ENCODE results near the gene VEPH1. TPM values are rescaled to one million over a fixed set of nuclear protein-coding genes. Genes with fewer than 3 reads are reported as not detected.

VEPH1 gene
- total RNA-seq, 1 donor: 152 TPM

- no peak for DNase-seq (ENCODE audit: low read depth)
- no peak for TF ChIP-seq CTCF (IDR thresholded peaks at IDR 0.05; ENCODE audit: insufficient read depth, low read length)
- H3K4me3 ChIP-seq (ENCODE audit: low read depth, low read length): no peak overlapping the region
Measured at GRCh38 chr3:157427901-157428300, 75.3 kb downstream of the VEPH1 start.

GRCh38 chr3:157423337-157423736 is 79.9 kb downstream of the VEPH1 start:
- TF ChIP-seq CTCF (IDR thresholded peaks at IDR 0.05; ENCODE audit: insufficient read depth, low read length): no peak
- H3K4me3 ChIP-seq (ENCODE audit: low read depth, low read length): no peak overlapping the region
- DNase-seq (ENCODE audit: low read depth): peak; percentile 27

GRCh38 chr3:157420606-157421130 is 82.5 kb downstream of the VEPH1 start:
- TF ChIP-seq CTCF (IDR thresholded peaks at IDR 0.05; ENCODE audit: insufficient read depth, low read length): no peak
- H3K4me3 ChIP-seq (ENCODE audit: low read depth, low read length): no peak overlapping the region
- DNase-seq (ENCODE audit: low read depth): no peak

GRCh38 chr3:157418104-157418503 is 85.1 kb downstream of the VEPH1 start:
- TF ChIP-seq CTCF (IDR thresholded peaks at IDR 0.05; ENCODE audit: insufficient read depth, low read length): no peak

GRCh38 chr3:157417247-157417646 is 86.0 kb downstream of the VEPH1 start:
- H3K4me3 ChIP-seq (ENCODE audit: low read depth, low read length): no peak overlapping the region
- DNase-seq (ENCODE audit: low read depth): peak; percentile 21
- no peak for TF ChIP-seq CTCF (IDR thresholded peaks at IDR 0.05; ENCODE audit: insufficient read depth, low read length)

More at GRCh38 chr3:157418104-157418503, 85.1 kb downstream of the VEPH1 start:
- H3K4me3 ChIP-seq (ENCODE audit: low read depth, low read length): no peak overlapping the region
- peak; percentile 6 for DNase-seq (ENCODE audit: low read depth)

GRCh38 chr3:157416347-157417087 is 86.7 kb downstream of the VEPH1 start:
- DNase-seq (ENCODE audit: low read depth): no peak
- TF ChIP-seq CTCF (IDR thresholded peaks at IDR 0.05; ENCODE audit: insufficient read depth, low read length): no peak
- no peak overlapping the region for H3K4me3 ChIP-seq (ENCODE audit: low read depth, low read length)
